Measurements from ENCODE around the gene HDAC4. TPM values are rescaled to one million over a fixed set of nuclear protein-coding genes. Genes with fewer than 3 reads are reported as not detected.

The HDAC4 gene
- total RNA-seq, 5 donors from 2014 or later (not counting 1 experiment from before 2014, with no cell fraction given) = 44.8 to 80.2 (median 60.9) TPM

- no peaks in the 10 kb centered on the region for H3K27me3 ChIP-seq (replicated peaks in 1 of 2; ENCODE audit: control insufficient read depth in 2 of 2, extremely low read depth in 1 of 2, insufficient read depth in 2 of 2, low read length in 1 of 2)
- no peaks in the 10 kb centered on the region for H3K36me3 ChIP-seq (ENCODE audit: control insufficient read depth in 2 of 2, extremely low read depth in 1 of 2, insufficient read depth in 1 of 2, low read length in 1 of 2)
- H3K4me3 ChIP-seq (ENCODE audit: control insufficient read depth in 1 of 2, extremely low read depth in 1 of 2, low read length in 1 of 2) = no peak overlapping the region
- 94% methylated on average over 10 of the region's 12 CpGs for WGBS (ENCODE audit: insufficient coverage)
- peaks cover 4% of the 10 kb centered on the region for H3K36me3 Mint-ChIP-seq
- H3K27me3 Mint-ChIP-seq = no peaks in the 10 kb centered on the region
- no peak overlapping the region for H3K4me3 Mint-ChIP-seq
- no peaks in the 10 kb centered on the region for H3K9me3 Mint-ChIP-seq
- DNase-seq = no peak
- H3K27ac ChIP-seq (ENCODE audit: low read length) = no peak overlapping the region
- H3K27ac Mint-ChIP-seq = no peak overlapping the region
- no peak for ATAC-seq (replicated peaks in 1 of 4)
- no peaks in the 10 kb centered on the region for H3K9me3 ChIP-seq
- no peaks in the 10 kb centered on the region for H3K4me1 Mint-ChIP-seq
- ChIA-PET POLR2A (no interaction called here), CTCF (no interaction called here)
- no peaks in the 10 kb centered on the region for H3K4me1 ChIP-seq (ENCODE audit: control insufficient read depth in 1 of 2, extremely low read depth in 1 of 2, insufficient read depth in 2 of 2, low read length in 2 of 2)
These were observed 357.5 kb downstream of the HDAC4 start for GRCh38 chr2:239043326-239043725.

- Histone ChIP-seq H3K9me3 (no peaks in the 10 kb centered on the region), H3K4me3 (ENCODE audit: control insufficient read depth in 1 of 2, extremely low read depth in 1 of 2, low read length in 1 of 2) (no peak overlapping the region), H3K36me3 (ENCODE audit: control insufficient read depth in 2 of 2, extremely low read depth in 1 of 2, insufficient read depth in 1 of 2, low read length in 1 of 2) (no peaks in the 10 kb centered on the region), H3K4me1 (ENCODE audit: control insufficient read depth in 1 of 2, extremely low read depth in 1 of 2, insufficient read depth in 2 of 2, low read length in 2 of 2) (no peaks in the 10 kb centered on the region), H3K27ac (ENCODE audit: low read length) (no peak overlapping the region), H3K27me3 (replicated peaks in 1 of 2; ENCODE audit: control insufficient read depth in 2 of 2, extremely low read depth in 1 of 2, insufficient read depth in 2 of 2, low read length in 1 of 2) (no peaks in the 10 kb centered on the region)
- WGBS (ENCODE audit: insufficient coverage) = 70% methylated on average over 8 of the region's 18 CpGs
- Mint-ChIP-seq H3K9me3 (no peaks in the 10 kb centered on the region), H3K4me1 (no peaks in the 10 kb centered on the region), H3K27me3 (no peaks in the 10 kb centered on the region), H3K4me3 (no peak overlapping the region), H3K27ac (no peak overlapping the region), H3K36me3 (no peaks in the 10 kb centered on the region)
- ChIA-PET CTCF (no interaction called here), POLR2A (no interaction called here)
- ATAC-seq (replicated peaks in 1 of 4) = no peak
- no peak for DNase-seq
These were observed 358.1 kb downstream of the HDAC4 start for GRCh38 chr2:239042551-239043320.

GRCh38 chr2:239042046-239042445 is 358.8 kb downstream of the HDAC4 start:
- ChIA-PET CTCF (no interaction called here), POLR2A (no interaction called here)
- Mint-ChIP-seq H3K27ac (no peak overlapping the region), H3K4me3 (no peak overlapping the region), H3K36me3 (no peaks in the 10 kb centered on the region), H3K4me1 (no peaks in the 10 kb centered on the region), H3K9me3 (no peaks in the 10 kb centered on the region), H3K27me3 (peaks cover 0 to 3% of the 10 kb centered on the region in 2 donors)
- no peaks in the 10 kb centered on the region for H3K27me3 ChIP-seq (replicated peaks in 1 of 2; ENCODE audit: control insufficient read depth in 2 of 2, extremely low read depth in 1 of 2, insufficient read depth in 2 of 2, low read length in 1 of 2)
- H3K27ac ChIP-seq (ENCODE audit: low read length) = no peak overlapping the region
- no peak overlapping the region for H3K4me3 ChIP-seq (ENCODE audit: control insufficient read depth in 1 of 2, extremely low read depth in 1 of 2, low read length in 1 of 2)
- WGBS (ENCODE audit: insufficient coverage) = 85% methylated on average over 6 of the region's 10 CpGs
- DNase-seq (no peak), ATAC-seq (replicated peaks in 1 of 4) (no peak)
- H3K9me3 ChIP-seq = no peaks in the 10 kb centered on the region
- H3K36me3 ChIP-seq (ENCODE audit: control insufficient read depth in 2 of 2, extremely low read depth in 1 of 2, insufficient read depth in 1 of 2, low read length in 1 of 2) = no peaks in the 10 kb centered on the region
- H3K4me1 ChIP-seq (ENCODE audit: control insufficient read depth in 1 of 2, extremely low read depth in 1 of 2, insufficient read depth in 2 of 2, low read length in 2 of 2) = no peaks in the 10 kb centered on the region

GRCh38 chr2:239041062-239041461 is 359.8 kb downstream of the HDAC4 start:
- no peaks in the 10 kb centered on the region for H3K9me3 Mint-ChIP-seq
- no peak overlapping the region for H3K27ac Mint-ChIP-seq
- no peaks in the 10 kb centered on the region for H3K4me1 Mint-ChIP-seq
- ChIA-PET CTCF (no interaction called here), POLR2A (no interaction called here)
- Histone ChIP-seq H3K4me1 (ENCODE audit: control insufficient read depth in 1 of 2, extremely low read depth in 1 of 2, insufficient read depth in 2 of 2, low read length in 2 of 2) (no peaks in the 10 kb centered on the region), H3K27me3 (replicated peaks in 1 of 2; ENCODE audit: control insufficient read depth in 2 of 2, extremely low read depth in 1 of 2, insufficient read depth in 2 of 2, low read length in 1 of 2) (peaks cover 0 to 2% of the 10 kb centered on the region in 2 experiments), H3K27ac (ENCODE audit: low read length) (no peak overlapping the region), H3K9me3 (no peaks in the 10 kb centered on the region), H3K4me3 (ENCODE audit: control insufficient read depth in 1 of 2, extremely low read depth in 1 of 2, low read length in 1 of 2) (no peak overlapping the region), H3K36me3 (ENCODE audit: control insufficient read depth in 2 of 2, extremely low read depth in 1 of 2, insufficient read depth in 1 of 2, low read length in 1 of 2) (no peaks in the 10 kb centered on the region)
- no peak overlapping the region for H3K4me3 Mint-ChIP-seq
- 99% methylated on average over 10 of the region's 14 CpGs for WGBS (ENCODE audit: insufficient coverage)
- DNase-seq = no peak
- ATAC-seq (replicated peaks in 1 of 4) = no peak
- H3K36me3 Mint-ChIP-seq = no peaks in the 10 kb centered on the region
- H3K27me3 Mint-ChIP-seq = peaks cover 0 to 3% of the 10 kb centered on the region in 2 donors

GRCh38 chr2:239040152-239040761 is 360.6 kb downstream of the HDAC4 start:
- no peak overlapping the region for H3K27ac Mint-ChIP-seq
- POLR2A ChIA-PET = no interaction called here
- no peak overlapping the region for H3K4me3 Mint-ChIP-seq

GRCh38 chr2:239039479-239039861 is 361.4 kb downstream of the HDAC4 start:
- POLR2A ChIA-PET = no interaction called here
- DNase-seq = no peak
- CTCF ChIA-PET = no interaction called here
- H3K9me3 Mint-ChIP-seq = no peaks in the 10 kb centered on the region
- Histone ChIP-seq H3K27ac (ENCODE audit: low read length) (no peak overlapping the region), H3K9me3 (no peaks in the 10 kb centered on the region), H3K27me3 (replicated peaks in 1 of 2; ENCODE audit: control insufficient read depth in 2 of 2, extremely low read depth in 1 of 2, insufficient read depth in 2 of 2, low read length in 1 of 2) (peaks cover 0 to 15% of the 10 kb centered on the region in 2 experiments), H3K4me1 (ENCODE audit: control insufficient read depth in 1 of 2, extremely low read depth in 1 of 2, insufficient read depth in 2 of 2, low read length in 2 of 2) (peaks cover 0 to 7% of the 10 kb centered on the region in 2 experiments), H3K4me3 (ENCODE audit: control insufficient read depth in 1 of 2, extremely low read depth in 1 of 2, low read length in 1 of 2) (no peak overlapping the region), H3K36me3 (ENCODE audit: control insufficient read depth in 2 of 2, extremely low read depth in 1 of 2, insufficient read depth in 1 of 2, low read length in 1 of 2) (no peaks in the 10 kb centered on the region)
- no peaks in the 10 kb centered on the region for H3K36me3 Mint-ChIP-seq
- 81% methylated on average over 11 of the region's 11 CpGs for WGBS (ENCODE audit: insufficient coverage)
- peaks cover 2 to 4% of the 10 kb centered on the region in 2 donors for H3K27me3 Mint-ChIP-seq
- no peak overlapping the region for H3K27ac Mint-ChIP-seq
- no peaks in the 10 kb centered on the region for H3K4me1 Mint-ChIP-seq
- no peak for ATAC-seq (replicated peaks in 1 of 4)
- H3K4me3 Mint-ChIP-seq = no peak overlapping the region

More at GRCh38 chr2:239040152-239040761, 360.6 kb downstream of the HDAC4 start:
- Histone ChIP-seq H3K36me3 (ENCODE audit: control insufficient read depth in 2 of 2, extremely low read depth in 1 of 2, insufficient read depth in 1 of 2, low read length in 1 of 2) (no peaks in the 10 kb centered on the region), H3K9me3 (no peaks in the 10 kb centered on the region), H3K4me3 (ENCODE audit: control insufficient read depth in 1 of 2, extremely low read depth in 1 of 2, low read length in 1 of 2) (no peak overlapping the region), H3K27me3 (replicated peaks in 1 of 2; ENCODE audit: control insufficient read depth in 2 of 2, extremely low read depth in 1 of 2, insufficient read depth in 2 of 2, low read length in 1 of 2) (peaks cover 0 to 7% of the 10 kb centered on the region in 2 experiments), H3K27ac (ENCODE audit: low read length) (no peak overlapping the region), H3K4me1 (ENCODE audit: control insufficient read depth in 1 of 2, extremely low read depth in 1 of 2, insufficient read depth in 2 of 2, low read length in 2 of 2) (peaks cover 0 to 4% of the 10 kb centered on the region in 2 experiments)
- no peaks in the 10 kb centered on the region for H3K9me3 Mint-ChIP-seq
- CTCF ChIA-PET = no interaction called here
- peaks cover 0 to 3% of the 10 kb centered on the region in 2 donors for H3K27me3 Mint-ChIP-seq
- H3K36me3 Mint-ChIP-seq = no peaks in the 10 kb centered on the region
- no peaks in the 10 kb centered on the region for H3K4me1 Mint-ChIP-seq
- DNase-seq (no peak), ATAC-seq (replicated peaks in 1 of 4) (no peak)
- WGBS (ENCODE audit: insufficient coverage) = 90% methylated on average over 9 of the region's 15 CpGs

Data from T-cell (primary cell).